BJ (cell line): ENCODE data around the gene DIP2C. TPM values are rescaled to one million over a fixed set of nuclear protein-coding genes. Genes with fewer than 3 reads are reported as not detected.

Experiments used
- CTCF ChIA-PET: fragments of 350-600 bp; formaldehyde crosslinking; extraction: SDS; loops from one replicate; lab custom pipeline; 2021; ENCODE audit warnings: antibody characterized with exemption, inconsistent platforms; lab: Yijun Ruan, JAX
- POLR2A ChIA-PET: fragments of 300-600 bp; sonication (Branson Sonifier 250); formaldehyde crosslinking; extraction: SDS; loops from one replicate; lab custom pipeline; 2021; ENCODE audit warnings: antibody characterized with exemption; lab: Charles Lee
- DNase-seq: peaks from one replicate; pipeline ENCODE4 v3.0.0-alpha.2; 2011; ENCODE audit warnings: low read depth
- H3K27me3 ChIP-seq: 2 replicates; pipeline ENCODE4 v1.6.0; 2011; ENCODE audit warnings: low read length; ENCODE audit not compliant: control insufficient read depth, insufficient read depth
- H3K36me3 ChIP-seq: 2 replicates; pipeline ENCODE4 v1.5.1; 2011; ENCODE audit warnings: low read length; ENCODE audit not compliant: control insufficient read depth, insufficient read depth
- H3K4me3 ChIP-seq: 2 replicates; pipeline ENCODE4 v1.5.1; 2011; ENCODE audit warnings: low read depth, mild to moderate bottlenecking, control low read depth, low read length
- CTCF ChIP-seq: IDR thresholded peaks from 2 replicates; pipeline ENCODE4 v1.5.1; 2011; ENCODE audit warnings: low read depth, mild to moderate bottlenecking, control low read depth, inconsistent platforms, low read length, moderate library complexity; ENCODE audit not compliant: insufficient read depth
- polyA plus RNA-seq: library from polyadenylated mRNA; depleted of rRNA; stranded (reverse); fragments of >200 nt; gene quantifications from 2 replicates; pipeline ENCODE4 v1.2.3, GENCODE V29; 2011

The DIP2C gene
- polyA plus RNA-seq, 1 experiment, result 9.3 TPM

GRCh38 chr10:640673-641045 lies 48.8 kb downstream of the DIP2C start:
- no peak for DNase-seq
- no peak overlapping the region for H3K4me3 ChIP-seq
- POLR2A ChIA-PET, result no interaction called here
- CTCF ChIA-PET, result no interaction called here
- H3K27me3 ChIP-seq, result no peaks in the 10 kb centered on the region
- TF ChIP-seq CTCF, result no peak
- peaks cover 2% of the 10 kb centered on the region; the same call in 1 of the 2 replicates for H3K36me3 ChIP-seq

- H3K27me3 ChIP-seq, result no peaks in the 10 kb centered on the region
- H3K36me3 ChIP-seq, result peaks cover 2% of the 10 kb centered on the region; the same call in 1 of the 2 replicates
- ChIA-PET CTCF (no interaction called here), POLR2A (no interaction called here)
- no peak for DNase-seq
- TF ChIP-seq CTCF, result no peak
- no peak overlapping the region for H3K4me3 ChIP-seq
These were observed 49.5 kb downstream of the DIP2C start for GRCh38 chr10:639751-640672.

GRCh38 chr10:639001-639750 lies 50.3 kb downstream of the DIP2C start:
- Histone ChIP-seq H3K36me3 (0 out of 2 replicates have a peak, but pooled peaks cover 2% of the 10 kb centered on the region), H3K27me3 (no peaks in the 10 kb centered on the region), H3K4me3 (no peak overlapping the region)
- CTCF ChIA-PET, result no interaction called here
- no peak for DNase-seq
- POLR2A ChIA-PET, result no interaction called here
- no peak for TF ChIP-seq CTCF

GRCh38 chr10:637771-638195 lies 51.7 kb downstream of the DIP2C start:
- H3K36me3 ChIP-seq, result 0 out of 2 replicates have a peak, but pooled peaks cover 2% of the 10 kb centered on the region
- ChIA-PET CTCF (no interaction called here), POLR2A (no interaction called here)
- TF ChIP-seq CTCF, result no peak
- no peak overlapping the region for H3K4me3 ChIP-seq
- DNase-seq, result no peak
- no peaks in the 10 kb centered on the region for H3K27me3 ChIP-seq

- Histone ChIP-seq H3K27me3 (no peaks in the 10 kb centered on the region), H3K36me3 (0 out of 2 replicates have a peak, but pooled peaks cover 2% of the 10 kb centered on the region), H3K4me3 (no peak overlapping the region)
- no peak for TF ChIP-seq CTCF
- ChIA-PET CTCF (no interaction called here), POLR2A (no interaction called here)
- DNase-seq, result no peak
These were observed 52.2 kb downstream of the DIP2C start for GRCh38 chr10:637221-637620.
